Right kidney (tissue), 1 donor: ENCODE results near the gene TRDN.
"Not testable (repeated sequence)": the region's sequence is repeated elsewhere in the genome, so short reads cannot be mapped to it uniquely, and the experiment has no call there.

Experiments used
- DNase-seq: peaks from one replicate; pipeline ENCODE4 v3.0.0-alpha.2; 2016

Gene TRDN

GRCh38 chr6:123404975-123405374, 231.8 kb downstream of the TRDN start:
- no peak for DNase-seq

GRCh38 chr6:123402052-123402451, 234.7 kb downstream of the TRDN start:
- DNase-seq, result no peak

- DNase-seq, result no peak
These were observed 238.7 kb downstream of the TRDN start for GRCh38 chr6:123398072-123398471.

GRCh38 chr6:123393331-123393730, 243.4 kb downstream of the TRDN start:
- DNase-seq, result no peak

GRCh38 chr6:123383718-123384117, 253.0 kb downstream of the TRDN start:
- no peak for DNase-seq

GRCh38 chr6:123380257-123380656, 256.5 kb downstream of the TRDN start:
- no peak for DNase-seq

- no peak for DNase-seq
These were observed 264.0 kb downstream of the TRDN start for GRCh38 chr6:123372737-123373136.

- no peak for DNase-seq
These were observed 272.8 kb downstream of the TRDN start for GRCh38 chr6:123363912-123364311.

GRCh38 chr6:123360359-123360758, 276.4 kb downstream of the TRDN start:
- DNase-seq, result no peak

- no peak for DNase-seq
These were observed 284.0 kb downstream of the TRDN start for GRCh38 chr6:123352705-123353104.

- no peak for DNase-seq
These were observed 284.5 kb downstream of the TRDN start for GRCh38 chr6:123352279-123352678.

- DNase-seq, result no peak
These were observed 292.9 kb downstream of the TRDN start for GRCh38 chr6:123343836-123344235.

GRCh38 chr6:123338394-123338793, 298.4 kb downstream of the TRDN start:
- DNase-seq, result no peak

- no peak for DNase-seq
These were observed 303.6 kb downstream of the TRDN start for GRCh38 chr6:123333000-123333756.

GRCh38 chr6:123332070-123332469, 304.7 kb downstream of the TRDN start:
- no peak for DNase-seq

- no peak for DNase-seq
These were observed 307.4 kb downstream of the TRDN start for GRCh38 chr6:123329337-123329736.

GRCh38 chr6:123323452-123324329, 313.1 kb downstream of the TRDN start:
- DNase-seq, result no peak

- no peak for DNase-seq
These were observed 315.7 kb downstream of the TRDN start for GRCh38 chr6:123321020-123321419.

GRCh38 chr6:123316733-123317323, 319.9 kb downstream of the TRDN start:
- no peak for DNase-seq

- DNase-seq, result not testable (repeated sequence)
These were observed 322.3 kb downstream of the TRDN start for GRCh38 chr6:123314459-123314858.

- no peak for DNase-seq
These were observed 327.6 kb downstream of the TRDN start for GRCh38 chr6:123309130-123309529.

GRCh38 chr6:123306334-123306733, 330.4 kb downstream of the TRDN start:
- DNase-seq, result no peak

- DNase-seq, result no peak
These were observed 341.1 kb downstream of the TRDN start for GRCh38 chr6:123295672-123296071.
